T-cell (primary cell): Measurements from ENCODE around the gene TMEM151A. TPM values are rescaled to one million over a fixed set of nuclear protein-coding genes. Genes with fewer than 3 reads are reported as not detected.

ENCODE experiments used
- ATAC-seq, 4 experiments: fragments of 200-7000 bp in 3 of 4; fragments of 150-1000 bp in 1 of 4; cut with Tn5 transposase; replicated peaks in 1 of 4; 1 replicate in 3 of 4; 2 replicates in 1 of 4; pipeline ENCODE4 v1.10.0; 2021; ENCODE audit warnings: moderate library complexity in 3 of 4, mild to moderate bottlenecking in 2 of 4, moderate number of reproducible peaks in 1 of 4
- CTCF ChIA-PET, 2 donors: fragments of 300-600 bp; sonication (Branson Sonifier 250); formaldehyde crosslinking; loops; one replicate each; lab custom pipeline; 2022; ENCODE audit warnings: antibody characterized with exemption in 2 of 2; lab: Charles Lee
- POLR2A ChIA-PET, 2 donors: fragments of 300-600 bp; sonication (Branson Sonifier 250); formaldehyde crosslinking; loops; one replicate each; lab custom pipeline; 2022; ENCODE audit warnings: antibody characterized with exemption in 2 of 2; lab: Charles Lee
- DNase-seq, 35 experiments: peaks; one replicate each; pipeline versions ENCODE4 v3.0.0 to v3.0.0-alpha.2; 2013 to 2023
- H3K27ac ChIP-seq: one replicate; pipeline ENCODE4 v1.5.1; 2013; ENCODE audit warnings: low read length
- H3K27me3 ChIP-seq, 2 experiments: replicated peaks in 1 of 2; 1 replicate in 1 of 2; 2 replicates in 1 of 2; pipeline versions ENCODE4 v1.6.1 to v1.7.0; 2013; ENCODE audit warnings: low read length in 1 of 2, mixed read lengths in 1 of 2; ENCODE audit not compliant: control insufficient read depth in 2 of 2, insufficient read depth in 2 of 2; ENCODE audit errors: extremely low read depth in 1 of 2
- H3K36me3 ChIP-seq, 2 donors: 1 replicate in 1 of 2; 2 replicates in 1 of 2; pipeline versions ENCODE4 v1.6.1 to v1.7.0; 2013; ENCODE audit warnings: low read length in 1 of 2; ENCODE audit not compliant: control insufficient read depth in 2 of 2, insufficient read depth in 1 of 2; ENCODE audit errors: extremely low read depth in 1 of 2
- H3K4me1 ChIP-seq, 2 experiments: 1 replicate in 1 of 2; 2 replicates in 1 of 2; pipeline versions ENCODE4 v1.6.1 to v1.7.0; 2013; ENCODE audit warnings: low read length in 2 of 2, mixed read lengths in 1 of 2; ENCODE audit not compliant: insufficient read depth in 2 of 2, control insufficient read depth in 1 of 2; ENCODE audit errors: extremely low read depth in 1 of 2
- H3K4me3 ChIP-seq, 2 donors: 1 replicate in 1 of 2; 2 replicates in 1 of 2; pipeline versions ENCODE4 v1.5.1 to v1.7.0; 2013; ENCODE audit warnings: mild to moderate bottlenecking in 2 of 2, low read length in 1 of 2, moderate library complexity in 1 of 2; ENCODE audit not compliant: control insufficient read depth in 1 of 2; ENCODE audit errors: extremely low read depth in 1 of 2
- H3K9me3 ChIP-seq: 2 replicates; pipeline ENCODE4 v1.7.0; 2013
- H3K27ac Mint-ChIP-seq, 2 donors: one replicate each; pipeline ENCODE4 v1.8.0; 2020 to 2021; ENCODE audit warnings: mild to moderate bottlenecking in 2 of 2, mixed read lengths in 2 of 2
- H3K27me3 Mint-ChIP-seq, 2 donors: one replicate each; pipeline ENCODE4 v1.8.0; 2021 to 2022; ENCODE audit warnings: mixed read lengths in 2 of 2
- H3K36me3 Mint-ChIP-seq: one replicate; pipeline ENCODE4 v1.8.0; 2021; ENCODE audit warnings: mixed read lengths
- H3K4me1 Mint-ChIP-seq, 3 donors: one replicate each; pipeline ENCODE4 v1.8.0; 2020 to 2022; ENCODE audit warnings: mixed read lengths in 3 of 3, mild to moderate bottlenecking in 1 of 3
- H3K4me3 Mint-ChIP-seq, 3 donors: one replicate each; pipeline ENCODE4 v1.8.0; 2020 to 2022; ENCODE audit warnings: mild to moderate bottlenecking in 3 of 3, mixed read lengths in 3 of 3, moderate library complexity in 3 of 3
- H3K9me3 Mint-ChIP-seq, 3 donors: one replicate each; pipeline ENCODE4 v1.8.0; 2020 to 2022; ENCODE audit warnings: mixed read lengths in 3 of 3
- WGBS: methylation state at CpG from one replicate; pipeline ENCODE4 v1.1.5; 2013; ENCODE audit warnings: missing lambda C conversion rate; ENCODE audit not compliant: insufficient coverage; 5-methylcytosine and 5-hydroxymethylcytosine counted together
- total RNA-seq, 35 experiments: library from RNA in 6 of 35; stranded (reverse) in 6 of 35; fragments of 120-200 nt in 1 of 35; gene quantifications; one replicate each; pipeline versions ENCODE4 v1.2.1 to v1.2.4 and lab custom pipeline; 2013 to 2026

Gene TMEM151A
- total RNA-seq, 5 donors from 2014 or later (not counting 1 experiment from before 2014, with no cell fraction given), result 0.19 to 0.33 (median 0.23) TPM; not detected in 1

DNA sequence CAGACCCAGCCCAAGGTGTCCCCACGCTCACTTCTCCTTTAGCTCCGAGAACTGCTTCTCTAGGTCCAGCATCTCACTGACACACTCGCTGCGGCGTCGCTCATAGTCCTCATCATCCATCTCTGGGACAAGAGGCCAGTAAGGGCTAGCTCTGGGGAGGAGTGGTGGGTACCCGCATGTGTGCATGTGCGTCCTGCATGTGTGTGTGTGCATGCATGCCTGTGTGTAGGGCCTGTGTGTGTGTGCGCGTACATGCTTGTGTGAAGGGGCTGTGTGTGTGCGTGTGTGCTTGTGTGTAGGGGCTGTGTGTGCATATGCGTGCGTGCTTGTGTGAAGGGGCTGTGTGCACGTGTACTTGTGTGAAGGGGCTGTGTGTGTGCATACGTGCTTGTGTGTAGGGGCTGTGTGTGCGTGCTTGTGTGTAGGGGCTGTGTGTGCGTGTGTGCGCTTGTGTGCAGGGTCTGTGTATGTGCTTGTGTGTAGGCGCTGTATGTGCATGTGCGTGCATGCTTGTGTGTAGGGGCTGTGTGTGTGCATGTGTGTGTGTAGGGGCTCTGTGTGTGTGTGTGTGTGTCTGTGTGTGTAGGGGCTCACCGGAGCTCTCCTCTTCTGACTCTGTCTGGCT, 49.9 kb downstream of the TMEM151A start:
- no peaks in the 10 kb centered on the region for H3K9me3 ChIP-seq
- no peak for ATAC-seq
- WGBS, result 96% methylated on average over 14 of the region's 21 CpGs
- no peaks in the 10 kb centered on the region for H3K27me3 Mint-ChIP-seq
- ChIA-PET POLR2A (no interaction called here), CTCF (no interaction called here)
- H3K4me1 ChIP-seq, result peaks cover 17 to 43% of the 10 kb centered on the region in 2 experiments
- H3K27ac Mint-ChIP-seq, result no peak overlapping the region
- peaks cover 36 to 52% (median 51%) of the 10 kb centered on the region in 3 donors for H3K4me1 Mint-ChIP-seq
- H3K27me3 ChIP-seq, result peaks cover 0 to under 1% of the 10 kb centered on the region in 2 experiments
- H3K4me3 Mint-ChIP-seq, result peak overlapping the region in 2 of 3 donors; percentile 29 to 37
- no peaks in the 10 kb centered on the region for H3K9me3 Mint-ChIP-seq
- DNase-seq, result no peak
- H3K36me3 Mint-ChIP-seq, result peaks cover 23% of the 10 kb centered on the region
- no peak overlapping the region for H3K27ac ChIP-seq
- peaks cover 30 to 46% of the 10 kb centered on the region in 2 donors for H3K36me3 ChIP-seq
- H3K4me3 ChIP-seq, result no peak overlapping the region

DNA sequence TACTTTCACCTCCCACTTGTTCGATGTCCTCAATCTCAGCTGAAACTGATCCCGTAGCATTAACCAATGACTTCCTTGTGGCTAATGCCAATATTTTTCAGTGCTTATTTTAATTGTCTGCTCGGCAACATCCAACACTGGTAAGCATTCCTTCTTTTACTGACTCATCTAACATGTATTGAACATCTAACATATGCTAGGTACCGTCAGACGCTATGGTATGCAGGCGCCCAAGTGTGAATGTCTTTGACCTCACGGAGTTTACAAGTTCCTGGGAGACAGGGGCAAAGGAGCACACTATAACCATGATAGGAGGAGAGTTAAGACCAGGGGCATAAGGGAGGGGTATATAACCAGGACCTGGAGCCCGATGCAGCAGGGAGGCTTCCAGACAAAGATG, 51.5 kb downstream of the TMEM151A start:
- H3K4me3 ChIP-seq, result no peak overlapping the region
- no peaks in the 10 kb centered on the region for H3K27me3 ChIP-seq
- Mint-ChIP-seq H3K27ac (peak overlapping the region in 1 of 2 donors; percentile 13), H3K9me3 (no peaks in the 10 kb centered on the region), H3K4me3 (peak overlapping the region; percentile 95 to 97 (median 96)), H3K36me3 (peaks cover 23% of the 10 kb centered on the region), H3K27me3 (peaks cover 3% of the 10 kb centered on the region in 2 donors), H3K4me1 (peaks cover 38 to 49% (median 43%) of the 10 kb centered on the region in 3 donors)
- no peaks in the 10 kb centered on the region for H3K9me3 ChIP-seq
- H3K4me1 ChIP-seq, result peaks cover 19 to 44% of the 10 kb centered on the region in 2 experiments
- H3K36me3 ChIP-seq, result peaks cover 27 to 46% of the 10 kb centered on the region in 2 donors
- DNase-seq (no peak), ATAC-seq (no peak)
- ChIA-PET CTCF (interaction anchor here in 1 of 2 donors (1.3 kb wide), 1 partner anchor 31 kb away, joined by 3 read pairs; no protein-coding TSS in a partner anchor), POLR2A (no interaction called here)
- WGBS, result 98% methylated on average over 8 of the region's 8 CpGs
- no peak overlapping the region for H3K27ac ChIP-seq

DNA sequence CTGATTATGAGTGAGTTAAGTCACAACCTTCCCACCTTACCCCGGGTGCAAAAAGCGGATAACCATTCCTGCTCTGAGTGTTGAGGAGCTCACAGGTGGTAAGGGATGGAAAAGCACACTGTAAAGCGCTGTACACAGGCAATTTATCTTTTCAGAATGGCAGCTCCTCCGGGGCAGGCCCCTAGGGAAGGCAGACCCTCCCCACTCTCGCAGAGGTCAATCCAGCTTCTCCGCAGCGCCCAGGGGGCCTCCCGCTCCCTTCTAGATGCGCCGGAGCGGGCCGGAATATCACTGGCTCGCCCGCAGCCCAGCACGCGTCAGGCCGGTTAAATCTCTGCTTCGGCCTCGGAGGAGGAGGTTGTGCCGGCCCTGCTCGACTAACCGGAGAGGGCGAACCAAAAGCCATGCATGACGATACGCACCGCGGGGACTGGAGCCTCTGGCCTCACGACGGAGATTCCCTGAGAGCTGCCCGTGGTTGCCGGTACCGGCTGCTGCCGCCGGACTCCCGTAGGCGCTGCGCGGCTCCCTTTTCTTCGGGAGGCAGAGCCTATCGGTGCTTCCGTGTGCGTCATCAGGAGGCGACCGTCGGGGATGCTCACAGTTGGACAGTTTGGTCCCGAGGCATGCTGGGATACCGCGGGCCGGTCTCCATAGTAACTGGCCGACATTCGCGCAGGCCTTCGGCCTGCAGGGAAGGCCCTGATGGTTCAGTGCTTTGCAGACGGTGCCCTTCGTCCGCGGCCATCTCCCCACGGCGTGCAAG, 53.0 kb downstream of the TMEM151A start, which contains the start of gene BRMS1:
TSS of gene BRMS1 (minus strand) at position 555 of the 766 bp plus-strand sequence. CDS start 2,870 bp downstream, outside the sequence.
- Histone ChIP-seq H3K9me3 (no peaks in the 10 kb centered on the region), H3K4me1 (peaks cover 21 to 52% of the 10 kb centered on the region in 2 experiments), H3K4me3 (peak within 1 kb of the TSS; percentile 77 to 98), H3K27me3 (no peaks in the 10 kb centered on the region), H3K36me3 (peaks cover 18 to 31% of the 10 kb centered on the region in 2 donors), H3K27ac (peak within 1 kb of the TSS; percentile 71)
- Mint-ChIP-seq H3K36me3 (peaks cover 18% of the 10 kb centered on the region), H3K4me1 (peaks cover 39 to 56% (median 50%) of the 10 kb centered on the region in 3 donors), H3K9me3 (no peaks in the 10 kb centered on the region), H3K4me3 (peak within 1 kb of the TSS; percentile 95 to 97 (median 96)), H3K27me3 (peaks cover 3% of the 10 kb centered on the region in 2 donors), H3K27ac (peak within 1 kb of the TSS; percentile 92 to 93)
- under 1% methylated on average over 56 of the region's 59 CpGs for WGBS
- ChIA-PET CTCF (interaction anchor here (0.5 to 2.3 kb wide), 9 partner anchors 15 to 490 kb away, joined by 3 to 16 read pairs (median 3); partner anchors contain the start of gene YIF1A (in 1 of the 2)), POLR2A (interaction anchor here (0.7 to 1.5 kb wide), 3 partner anchors 27 to 85 kb away, joined by 3 to 4 read pairs (median 3); partner anchors contain the start of gene CD248 (in 1 of the 2))
- ATAC-seq (peak; percentile 79 to 84 (median 81)), DNase-seq (peak; percentile 88 to 99 (median 96))

DNA sequence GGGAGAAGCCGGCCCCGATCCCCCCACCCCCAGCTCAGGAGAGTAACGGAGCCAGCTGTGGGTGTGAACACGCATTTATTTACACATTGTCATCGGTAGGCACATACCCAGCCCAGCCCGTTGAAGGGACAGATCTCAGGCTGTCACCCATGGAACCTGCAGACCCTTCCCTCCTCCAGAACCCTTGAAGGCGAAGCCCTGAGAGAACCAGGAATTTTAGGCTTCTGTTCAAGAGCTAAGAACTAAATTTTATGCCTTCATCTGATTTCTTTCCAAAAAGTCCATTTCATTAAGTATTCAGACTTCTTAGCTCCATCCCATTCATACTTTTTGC, 53.6 kb downstream of the TMEM151A start:
- Mint-ChIP-seq H3K9me3 (no peaks in the 10 kb centered on the region), H3K36me3 (peaks cover 18% of the 10 kb centered on the region), H3K27ac (peak overlapping the region; percentile 92 to 93), H3K27me3 (peaks cover 3% of the 10 kb centered on the region in 2 donors), H3K4me3 (peak overlapping the region; percentile 95 to 97 (median 96)), H3K4me1 (peaks cover 39 to 56% (median 50%) of the 10 kb centered on the region in 3 donors)
- Histone ChIP-seq H3K4me3 (peak overlapping the region; percentile 77 to 98), H3K36me3 (peaks cover 16 to 25% of the 10 kb centered on the region in 2 donors), H3K27ac (peak overlapping the region; percentile 71), H3K9me3 (no peaks in the 10 kb centered on the region), H3K27me3 (no peaks in the 10 kb centered on the region), H3K4me1 (peaks cover 21 to 52% of the 10 kb centered on the region in 2 experiments)
- no peak for DNase-seq
- ChIA-PET POLR2A (interaction anchor here in 1 of 2 donors (1.0 to 1.5 kb wide), 2 partner anchors 11 to 33 kb away, joined by 3 read pairs; no protein-coding TSS in a partner anchor), CTCF (interaction anchor here (0.7 to 2.3 kb wide), 5 partner anchors 27 to 490 kb away, joined by 3 to 16 read pairs (median 4); no protein-coding TSS in a partner anchor)
- WGBS, result 2% methylated on average over 6 of the region's 7 CpGs
- ATAC-seq, result peak; percentile 9 to 18 (median 14)

Other genes starting within 250 kb of the TMEM151A start
- gene GAL3ST3, start 242.7 kb upstream of the TMEM151A start, total RNA-seq, result under 1 TPM in 1 of 5 donors, not detected in 4; 0.18 TPM
- gene SF3B2, start 239.5 kb upstream of the TMEM151A start, total RNA-seq, result 100 to 1,000 TPM; 189 to 264 (median 224) TPM
- 100 to 1,000 TPM; 222 to 268 (median 236) TPM for gene PACS1, start 221.6 kb upstream of the TMEM151A start, total RNA-seq
- gene KLC2, start 34.2 kb upstream of the TMEM151A start, total RNA-seq, result 10 to 100 TPM; 36.9 to 52.9 (median 43.9) TPM
- 10 to 100 TPM; 60.7 to 98.8 (median 95.2) TPM for gene RAB1B, start 23.3 kb upstream of the TMEM151A start, total RNA-seq
- 1 to 10 TPM; 1.9 to 9.9 (median 2.7) TPM for gene CNIH2, start 13.7 kb upstream of the TMEM151A start, total RNA-seq
- 10 to 100 TPM; 24.5 to 63.3 (median 56.9) TPM for gene YIF1A, start 2.8 kb upstream of the TMEM151A start, total RNA-seq
- 10 to 100 TPM in 2 of 5 donors, 1 to 10 TPM in 3; 2.5 to 14.7 (median 8.7) TPM for gene CD248, start 25.1 kb downstream of the TMEM151A start, total RNA-seq
- 10 to 100 TPM in 2 of 5 donors, 1 to 10 TPM in 3; 5.0 to 11.7 (median 8.3) TPM for gene RIN1, start 44.5 kb downstream of the TMEM151A start, total RNA-seq
- gene BRMS1, start 53.2 kb downstream of the TMEM151A start, total RNA-seq, result 10 to 100 TPM; 42.9 to 58.8 (median 54.8) TPM
- gene B4GAT1, start 55.7 kb downstream of the TMEM151A start, total RNA-seq, result 1 to 10 TPM; 4.0 to 9.2 (median 7.9) TPM
- gene SLC29A2, start 79.9 kb downstream of the TMEM151A start, total RNA-seq, result 10 to 100 TPM in 3 of 5 donors, 1 to 10 TPM in 2; 8.5 to 14.7 (median 14.4) TPM
- not detected for gene NPAS4, start 129.1 kb downstream of the TMEM151A start, total RNA-seq
- gene MRPL11, start 147.0 kb downstream of the TMEM151A start, total RNA-seq, result 10 to 100 TPM; 23.5 to 29.4 (median 27.2) TPM
- gene PELI3, start 175.0 kb downstream of the TMEM151A start, total RNA-seq, result 10 to 100 TPM; 12.9 to 22.0 (median 13.8) TPM
- 10 to 100 TPM; 20.7 to 34.6 (median 29.5) TPM for gene DPP3, start 188.5 kb downstream of the TMEM151A start, total RNA-seq
- gene BBS1, start 218.7 kb downstream of the TMEM151A start, total RNA-seq, result 10 to 100 TPM; 17.0 to 41.6 (median 34.9) TPM